LoVo (cell line): Measurements from ENCODE around the gene MSANTD2.

Experiments used
- DNase-seq: peaks from one replicate; pipeline ENCODE4 v3.0.0-alpha.2; 2016; ENCODE audit warnings: low spot score

Gene MSANTD2

DNA sequence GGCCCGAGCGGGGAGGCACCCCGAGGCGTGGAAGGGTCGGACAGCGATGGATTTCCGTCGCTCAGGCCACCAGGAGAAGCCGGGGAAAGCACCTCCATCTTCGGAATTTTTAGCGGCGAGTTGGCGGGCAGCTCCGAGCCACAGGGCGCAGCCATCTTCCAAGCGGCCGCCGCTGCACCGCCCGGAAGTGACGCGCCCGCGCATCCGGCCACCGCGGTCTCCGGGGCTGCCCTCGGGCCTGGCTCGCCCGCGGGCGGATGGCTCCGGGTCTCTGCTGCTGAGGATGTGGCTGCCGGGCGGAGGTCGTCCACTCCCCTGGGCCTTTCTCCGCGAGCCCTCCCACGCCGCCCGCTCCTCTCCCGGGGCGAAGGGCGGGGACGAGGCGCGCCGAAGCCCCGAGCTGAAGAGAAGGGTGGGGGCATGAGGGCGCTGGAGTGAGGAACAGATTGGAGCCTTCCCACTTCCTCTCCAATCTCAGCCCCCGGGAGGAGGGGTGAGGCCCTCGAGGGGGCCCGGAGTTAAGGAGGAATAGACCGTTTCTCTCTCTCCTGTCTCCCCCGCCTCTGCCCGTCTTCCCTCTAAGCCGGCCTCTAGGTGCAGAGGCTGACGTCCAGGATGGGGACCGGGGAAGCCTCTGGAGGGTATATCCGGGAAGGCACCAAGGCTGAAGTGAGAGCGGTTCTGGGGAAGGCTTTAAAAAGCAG lies at the start of gene MSANTD2:
Gene MSANTD2, minus strand, starts transcription at position 181 of the 704 bp plus-strand sequence. Its CDS starts 26 bp downstream, at position 155.
- DNase-seq: peak; percentile 80

GRCh38 chr11:124846070-124846673 lies 46.0 kb upstream of the MSANTD2 start:
- DNase-seq: no peak

DNA sequence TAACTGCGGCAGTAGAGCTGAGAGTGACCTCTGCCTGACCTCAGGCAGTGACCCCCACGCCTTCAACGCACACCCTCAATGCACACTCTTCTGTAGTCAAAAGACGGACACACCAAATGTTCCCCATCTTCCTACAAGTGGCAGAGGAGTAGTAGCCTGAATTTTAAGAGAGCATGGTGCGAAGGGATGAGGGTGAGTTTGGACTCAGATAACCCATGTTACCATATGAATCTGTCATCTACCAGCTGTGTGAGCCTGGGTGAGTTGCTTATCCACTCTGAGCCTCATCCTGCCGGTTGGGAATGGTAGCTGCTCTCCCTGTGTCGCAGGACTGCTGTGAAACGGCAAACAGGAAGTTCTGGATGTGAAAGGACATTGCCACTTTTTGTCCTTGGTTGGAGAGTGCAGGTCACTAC lies 44.5 kb upstream of the MSANTD2 start:
- DNase-seq: no peak

DNA sequence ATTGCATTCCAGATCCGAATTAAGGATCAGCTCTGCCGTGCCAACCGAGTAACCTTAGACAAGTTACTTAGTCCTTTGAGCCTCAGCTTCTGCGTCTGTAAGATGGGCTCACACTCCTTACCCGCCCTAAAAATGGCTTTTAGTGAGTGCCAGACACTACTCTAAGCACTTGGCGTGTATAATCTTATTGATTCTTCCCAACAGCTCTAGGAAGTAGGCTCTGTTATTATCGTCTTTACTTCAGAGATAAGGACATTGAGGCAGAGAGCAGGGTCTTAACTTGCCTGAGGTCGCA lies 43.4 kb upstream of the MSANTD2 start:
- no peak for DNase-seq

- DNase-seq: no peak
Observed at GRCh38 chr11:124842305-124842704, 42.1 kb upstream of the MSANTD2 start.

DNA sequence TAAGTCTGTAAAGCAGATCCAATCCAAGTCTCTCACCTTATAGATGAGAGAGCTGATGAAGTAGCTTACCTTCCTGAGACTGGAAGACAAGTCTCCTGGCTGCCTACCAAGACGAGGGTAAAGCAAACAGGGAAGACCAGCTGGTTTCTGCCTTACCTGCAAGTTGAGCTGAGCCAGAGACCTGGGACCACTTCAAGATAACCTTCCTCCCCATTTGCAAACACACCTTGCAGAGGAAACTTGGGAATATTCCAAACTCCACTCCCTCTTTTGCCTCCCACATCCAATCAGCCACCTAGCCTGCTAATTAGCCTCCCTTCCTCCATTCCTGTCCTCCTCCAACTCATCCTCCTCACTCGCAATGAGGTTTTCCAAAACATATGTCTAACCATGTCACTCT lies 41.6 kb upstream of the MSANTD2 start:
- DNase-seq: no peak

GRCh38 chr11:124841201-124841600 lies 41.0 kb upstream of the MSANTD2 start:
- DNase-seq: no peak

DNA sequence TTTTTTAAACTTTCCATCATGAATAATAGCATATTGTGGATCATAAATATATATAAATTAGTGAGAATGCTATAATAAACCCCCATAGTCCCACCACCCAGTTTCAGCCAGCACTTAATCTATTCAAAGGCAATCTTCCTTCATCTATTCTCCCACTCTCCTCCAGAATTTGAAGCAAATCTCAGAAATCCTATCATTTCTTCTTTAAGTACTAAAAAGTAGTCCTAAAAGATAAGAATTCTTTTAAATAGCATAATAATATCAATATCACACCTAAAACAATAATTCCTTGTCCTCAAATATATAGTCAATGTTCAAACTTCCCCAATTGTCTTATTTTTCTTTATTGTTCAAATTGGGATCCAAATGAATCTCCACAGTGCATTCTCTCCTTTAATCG lies 40.5 kb upstream of the MSANTD2 start:
- DNase-seq: no peak

- DNase-seq: no peak
Observed at GRCh38 chr11:124839972-124840621, 39.9 kb upstream of the MSANTD2 start.

DNA sequence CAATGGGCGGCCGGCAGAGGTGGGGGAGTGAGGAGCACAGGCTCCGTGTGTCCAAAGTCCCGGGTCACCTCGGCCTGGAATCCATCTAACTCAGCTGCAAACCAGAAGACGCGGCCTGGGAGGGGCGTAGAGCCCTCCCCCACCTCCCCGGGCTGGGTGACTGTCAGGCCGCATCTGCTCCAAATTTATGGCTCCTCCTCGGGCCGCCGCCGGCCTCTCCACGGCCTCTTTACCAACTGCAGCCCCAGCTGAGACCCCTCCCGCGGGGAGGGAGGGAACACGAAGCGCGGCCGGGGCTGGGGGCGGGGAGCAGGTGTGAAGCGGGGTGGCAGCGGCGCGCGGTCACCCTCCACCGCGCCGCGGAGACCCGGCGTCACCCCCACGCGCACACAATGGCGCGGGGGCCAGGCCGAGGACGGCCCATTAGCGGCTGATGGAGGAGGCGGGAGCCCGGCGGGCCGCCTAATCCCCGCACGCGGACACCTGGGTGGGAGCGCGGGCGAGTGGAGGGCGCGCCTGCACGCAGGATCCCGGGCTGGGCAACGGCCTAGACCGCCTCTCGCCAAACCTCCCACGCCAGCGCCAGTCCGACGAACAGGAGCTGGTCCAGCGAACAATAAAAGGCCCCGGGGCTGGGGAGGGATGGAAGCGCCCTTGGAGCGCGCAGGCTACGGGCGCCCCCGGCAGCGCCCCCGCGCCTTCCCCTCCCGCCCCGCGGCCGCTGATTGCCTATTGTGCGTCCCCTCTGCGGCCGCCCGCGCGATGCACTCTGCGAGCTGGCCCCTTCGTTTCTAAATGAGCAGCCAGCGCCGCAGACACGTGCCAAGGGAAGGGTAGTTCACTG lies 39.1 kb upstream of the MSANTD2 start:
- DNase-seq: no peak

DNA sequence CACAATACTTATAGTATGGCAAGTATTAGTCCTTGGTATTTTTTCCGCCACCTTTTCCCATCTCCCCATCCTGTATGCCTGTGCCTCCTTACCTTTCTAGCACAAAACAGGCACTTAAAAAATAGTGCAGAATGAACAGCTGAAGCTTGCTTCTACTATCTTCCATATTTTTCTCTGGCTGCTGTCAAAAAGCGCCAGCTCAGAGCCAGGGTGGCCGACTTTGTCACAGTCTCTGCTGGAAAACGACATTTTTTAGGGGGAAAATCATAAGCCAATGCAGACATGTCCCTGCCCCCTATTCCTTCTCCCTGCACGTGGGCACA lies 38.6 kb upstream of the MSANTD2 start:
- DNase-seq: no peak

GRCh38 chr11:124837491-124837856 lies 37.3 kb upstream of the MSANTD2 start:
- DNase-seq: peak; percentile 57

GRCh38 chr11:124835918-124836317 lies 35.7 kb upstream of the MSANTD2 start:
- DNase-seq: no peak

DNA sequence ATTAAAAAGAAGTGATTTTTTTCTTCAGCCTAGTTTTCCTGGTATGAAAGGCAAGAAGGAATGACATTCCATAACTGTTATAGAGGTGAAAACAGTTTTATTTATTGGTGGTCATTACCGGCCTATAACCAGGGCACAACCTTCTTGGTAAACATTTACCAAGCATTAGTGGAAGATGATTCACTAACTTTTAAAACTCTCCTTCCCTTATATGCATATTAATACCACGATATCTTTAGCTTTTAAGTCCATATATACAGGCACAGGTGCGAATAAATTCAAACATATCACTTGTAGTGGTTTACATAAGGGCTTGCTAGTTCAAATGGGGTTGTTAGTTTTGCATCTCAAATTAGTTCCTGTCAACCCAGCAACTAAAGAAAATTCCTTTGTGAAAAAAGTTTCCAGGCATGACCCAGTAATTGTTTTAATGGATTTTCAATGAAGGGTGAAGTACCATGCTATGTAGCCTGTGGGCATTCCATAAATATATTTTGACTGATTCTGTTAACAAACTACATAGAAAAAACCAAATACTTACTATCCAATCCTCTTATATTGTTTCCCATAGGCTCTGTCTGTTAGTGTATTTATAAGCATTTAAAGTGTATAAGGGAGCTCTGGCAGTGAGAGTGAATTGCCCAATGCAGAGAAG lies 34.4 kb upstream of the MSANTD2 start:
- peak; percentile 68 for DNase-seq

GRCh38 chr11:124832571-124832970 lies 32.4 kb upstream of the MSANTD2 start:
- peak; percentile 60 for DNase-seq

DNA sequence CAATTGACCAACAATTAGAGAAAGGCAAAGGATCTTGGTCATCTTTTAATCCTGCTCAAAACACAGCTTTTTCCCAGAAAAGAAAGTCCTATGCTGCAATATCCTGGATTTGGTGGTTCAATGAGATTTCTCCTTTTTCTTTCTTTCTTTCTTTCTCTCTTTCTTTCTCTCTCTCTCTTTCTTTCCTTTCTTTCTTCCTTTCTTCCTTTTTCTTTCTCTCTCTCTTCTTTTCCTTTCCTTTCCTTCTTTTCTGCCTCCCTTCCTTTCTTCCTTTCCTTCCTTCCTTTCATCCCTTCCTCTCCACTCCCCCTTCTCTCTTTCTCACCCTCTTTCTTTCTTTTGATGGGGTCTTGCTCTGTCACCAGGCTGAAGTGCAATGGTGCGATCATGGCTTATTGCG lies 31.7 kb upstream of the MSANTD2 start:
- no peak for DNase-seq

GRCh38 chr11:124830749-124831148 lies 30.5 kb upstream of the MSANTD2 start:
- no peak for DNase-seq

DNA sequence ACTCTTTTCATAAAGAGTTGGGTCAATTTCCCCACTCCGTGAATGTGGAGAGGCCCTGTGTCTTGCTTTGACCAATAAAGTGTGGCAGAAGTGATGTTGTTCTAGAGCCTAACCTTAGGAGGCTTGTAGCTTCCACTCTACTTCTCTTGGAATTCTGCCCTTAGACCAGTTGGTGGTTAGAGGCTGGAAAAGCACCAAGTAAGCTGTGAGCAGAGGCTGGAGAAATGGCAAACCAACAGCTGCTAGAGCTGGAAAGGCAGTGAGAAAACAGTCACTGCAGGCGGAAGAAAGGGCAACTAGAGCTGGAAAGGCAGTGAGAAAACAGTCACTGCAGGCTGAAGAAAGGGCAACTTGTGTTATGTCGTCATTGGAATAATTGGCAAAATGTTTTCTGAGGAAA lies 29.8 kb upstream of the MSANTD2 start:
- DNase-seq: no peak

GRCh38 chr11:124825876-124826275 lies 25.7 kb upstream of the MSANTD2 start:
- DNase-seq: no peak

GRCh38 chr11:124823512-124824376 lies 23.5 kb upstream of the MSANTD2 start:
- peak; percentile 28 for DNase-seq

GRCh38 chr11:124821995-124822730 lies 22.0 kb upstream of the MSANTD2 start:
- no peak for DNase-seq
